ENCODE results near the gene OTX2. TPM values are rescaled to one million over a fixed set of nuclear protein-coding genes. Genes with fewer than 3 reads are reported as not detected.

Gene OTX2
- total RNA-seq, 1 experiment from 2014 or later, result not detected

DNA sequence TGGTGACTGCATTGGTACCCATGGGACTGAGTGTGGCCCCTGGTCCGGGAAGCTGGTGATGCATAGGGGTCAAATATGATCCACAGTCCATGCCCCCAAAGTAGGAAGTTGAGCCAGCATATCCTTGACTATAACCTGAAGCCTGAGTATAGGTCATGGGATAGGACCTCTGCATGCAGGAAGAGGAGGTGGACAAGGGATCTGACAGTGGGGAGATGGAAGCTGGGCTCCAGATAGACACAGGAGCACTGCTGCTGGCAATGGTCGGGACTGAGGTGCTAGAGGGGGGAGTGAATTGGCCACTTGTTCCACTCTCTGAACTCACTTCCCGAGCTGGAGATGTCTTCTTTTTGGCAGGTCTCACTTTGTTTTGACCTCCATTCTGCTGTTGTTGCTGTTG is 8.4 kb downstream of the OTX2 start:
- no peak for DNase-seq (ENCODE audit: low read depth, low spot score)
- in situ Hi-C loops (cut with HindIII; ENCODE audit: low pct_unique_long_range_greater_than_20kb, low sequenced_read_pairs), result no loop called here

DNA sequence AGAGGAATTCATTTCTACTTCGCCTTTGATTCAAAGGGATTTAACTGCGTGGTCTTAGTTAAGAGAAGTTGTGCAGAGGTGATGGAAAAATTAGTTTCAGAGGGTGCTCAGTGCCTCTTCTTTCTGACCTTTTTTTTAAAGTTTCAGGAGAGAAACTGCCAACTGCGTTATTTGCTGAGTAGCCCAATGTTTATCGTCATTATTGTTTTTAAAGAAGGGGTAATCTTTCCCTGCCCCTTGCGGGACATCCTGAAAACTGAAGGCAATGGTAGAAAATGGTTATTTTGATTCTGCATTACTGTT is 11.0 kb downstream of the OTX2 start:
- DNase-seq (ENCODE audit: low read depth, low spot score), result no peak
- in situ Hi-C loops (cut with HindIII; ENCODE audit: low pct_unique_long_range_greater_than_20kb, low sequenced_read_pairs), result no loop called here

DNA sequence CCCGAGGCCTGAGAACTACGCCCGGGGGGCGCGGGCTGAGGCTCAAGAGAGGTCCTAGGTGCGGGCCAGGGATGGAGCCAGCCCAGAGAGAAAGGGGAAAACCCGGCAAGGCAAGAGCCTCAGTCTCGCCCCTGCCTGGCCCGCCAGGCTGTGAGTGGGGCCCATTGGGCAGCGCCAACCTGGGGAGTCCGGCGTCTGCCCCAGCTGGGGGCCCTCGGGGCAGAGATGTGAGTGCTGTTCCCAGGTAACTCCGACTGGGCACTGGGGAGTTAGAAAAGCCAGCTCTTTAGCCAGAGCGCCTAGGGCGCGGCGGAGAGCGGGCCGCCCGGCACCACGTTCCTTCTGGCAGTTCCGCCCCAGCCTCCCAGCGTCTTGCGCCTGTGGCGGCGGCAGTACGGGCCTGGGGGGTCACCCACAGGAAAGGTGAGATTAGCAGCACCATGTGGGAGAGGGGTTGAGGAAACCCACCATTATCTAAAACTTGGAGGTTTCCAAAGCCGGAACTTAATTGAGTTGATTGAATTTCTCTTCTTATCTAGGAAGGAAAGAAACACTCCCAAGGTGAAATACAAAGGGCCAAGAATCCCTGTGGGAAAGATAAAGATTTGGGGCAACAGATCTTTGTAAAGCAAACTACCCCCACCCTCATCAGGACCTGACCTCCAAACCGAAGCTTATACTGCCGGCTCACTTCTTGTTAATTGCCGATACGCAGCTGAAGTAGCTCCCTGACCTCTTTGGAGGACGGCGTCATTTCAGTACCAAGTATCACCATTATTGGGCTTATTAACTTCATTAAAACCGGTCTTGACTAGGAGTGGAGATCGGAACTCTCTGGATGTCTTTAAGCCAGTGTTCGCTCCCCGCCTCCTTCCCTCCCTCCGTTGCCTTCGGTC is 11.6 kb downstream of the OTX2 start:
- in situ Hi-C loops (cut with HindIII; ENCODE audit: low pct_unique_long_range_greater_than_20kb, low sequenced_read_pairs), result no loop called here

DNA sequence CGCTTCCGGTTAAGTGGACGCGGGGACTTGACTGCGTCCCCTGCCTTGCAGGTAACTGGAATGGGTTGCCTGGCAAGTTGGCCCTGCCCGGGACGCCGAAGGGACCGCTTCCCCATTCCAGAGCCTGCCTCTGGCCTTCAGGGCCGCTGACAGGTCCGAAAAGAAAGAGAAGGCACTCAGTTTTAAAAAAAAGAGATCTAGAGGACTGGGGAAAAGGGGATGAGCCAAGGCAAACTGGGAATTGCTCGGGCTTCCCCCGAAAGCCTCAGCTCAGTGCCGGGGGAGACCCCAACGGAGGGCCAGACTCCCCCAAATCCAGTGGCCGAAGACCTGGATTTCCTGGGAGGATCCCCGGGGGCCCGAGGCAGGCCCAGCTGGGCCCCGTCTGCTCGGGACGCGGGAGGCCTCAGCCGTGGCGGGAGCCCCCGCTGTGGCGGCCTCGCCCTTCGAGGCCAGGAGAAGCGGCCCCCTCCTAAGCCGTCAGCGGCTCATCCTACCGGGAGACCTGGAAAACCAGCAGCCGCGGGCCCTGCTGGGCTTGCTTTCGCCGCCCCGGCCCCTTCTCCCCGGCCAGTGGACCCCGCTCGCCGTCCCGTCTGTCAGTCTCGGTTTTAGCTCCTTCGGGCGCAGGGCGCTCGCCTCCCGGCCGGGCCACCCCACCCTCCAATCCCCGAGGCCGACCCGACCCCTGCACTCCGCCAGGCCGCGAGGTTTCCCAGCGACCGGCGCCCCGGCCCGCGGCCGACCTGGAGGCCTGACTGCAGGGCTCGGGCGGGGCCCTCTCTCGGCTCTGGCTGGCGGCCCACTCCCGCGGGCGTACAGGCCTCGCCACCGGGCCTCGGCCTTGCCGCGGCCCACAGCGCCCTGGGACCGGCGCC is 12.5 kb downstream of the OTX2 start:
- DNase-seq (ENCODE audit: low read depth, low spot score), result no peak
- in situ Hi-C loops (cut with HindIII; ENCODE audit: low pct_unique_long_range_greater_than_20kb, low sequenced_read_pairs), result no loop called here

More for the DNA sequence above, 11.6 kb downstream of the OTX2 start:
- DNase-seq (ENCODE audit: low read depth, low spot score), result no peak

DNA sequence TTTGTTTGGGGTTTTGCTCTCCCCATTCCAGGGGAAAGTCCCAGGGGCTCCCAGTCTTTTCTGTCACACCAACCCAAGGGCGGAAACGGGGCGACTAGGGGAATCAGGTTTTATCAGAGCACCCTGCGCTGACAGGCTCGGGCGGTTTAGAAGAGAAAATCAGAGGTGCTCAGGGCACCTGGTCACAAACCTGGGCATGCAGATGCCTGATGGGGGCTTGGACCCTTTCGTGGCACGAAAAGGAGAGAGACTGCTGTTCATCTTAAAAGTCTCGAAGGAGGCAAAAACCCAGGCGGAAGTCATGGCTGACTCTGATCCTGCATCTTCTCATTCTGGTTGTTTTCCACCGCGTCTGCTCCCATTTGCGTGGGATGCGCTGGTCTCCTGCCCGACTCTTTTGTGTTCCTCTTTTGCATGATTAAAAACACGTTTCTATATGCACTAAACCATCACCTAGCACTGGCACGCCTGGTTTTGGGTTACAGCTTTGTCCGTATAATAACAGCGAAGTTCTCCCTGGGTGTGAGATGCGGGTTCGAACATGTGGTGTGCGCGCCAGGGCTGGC is 13.2 kb downstream of the OTX2 start:
- in situ Hi-C loops (cut with HindIII; ENCODE audit: low pct_unique_long_range_greater_than_20kb, low sequenced_read_pairs), result no loop called here
- DNase-seq (ENCODE audit: low read depth, low spot score), result no peak

DNA sequence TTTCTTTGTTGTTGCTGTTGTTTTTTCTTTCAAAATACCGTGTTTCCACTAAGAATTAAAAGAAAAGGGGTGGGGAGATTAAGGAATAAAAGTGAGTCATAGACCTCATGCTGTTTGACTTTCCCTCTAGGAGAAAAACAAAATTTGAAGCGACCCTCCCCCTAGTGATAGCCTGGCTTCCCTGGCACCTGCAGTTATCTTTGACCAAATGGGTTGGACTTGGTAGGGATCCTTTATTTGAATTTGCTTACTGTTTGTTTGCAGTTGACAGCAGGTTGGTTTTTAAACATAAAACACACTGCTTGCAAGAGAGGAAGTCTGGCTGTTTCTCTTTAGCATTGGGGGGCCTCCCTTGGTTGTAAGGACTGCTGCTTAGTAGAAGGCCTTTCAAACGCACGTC is 14.0 kb downstream of the OTX2 start:
- in situ Hi-C loops (cut with HindIII; ENCODE audit: low pct_unique_long_range_greater_than_20kb, low sequenced_read_pairs), result no loop called here
- DNase-seq (ENCODE audit: low read depth, low spot score), result no peak

DNA sequence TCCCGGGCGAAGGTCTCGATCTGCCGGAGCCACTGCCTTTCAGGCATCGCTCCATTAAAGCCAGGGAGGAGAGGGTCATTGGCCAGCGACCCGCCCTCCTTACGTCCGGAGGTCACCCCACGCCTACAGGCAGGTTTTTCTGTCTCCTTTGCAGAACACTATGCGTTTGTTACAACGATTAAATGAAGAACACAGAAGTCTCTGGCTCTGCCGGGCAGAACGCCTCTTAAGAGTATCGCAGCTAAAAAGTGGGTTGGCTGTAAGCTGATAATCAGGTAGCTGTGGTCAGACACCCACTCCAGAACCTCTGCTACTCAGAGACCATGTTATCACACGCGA is 15.0 kb downstream of the OTX2 start:
- in situ Hi-C loops (cut with HindIII; ENCODE audit: low pct_unique_long_range_greater_than_20kb, low sequenced_read_pairs), result no loop called here
- DNase-seq (ENCODE audit: low read depth, low spot score), result no peak

DNA sequence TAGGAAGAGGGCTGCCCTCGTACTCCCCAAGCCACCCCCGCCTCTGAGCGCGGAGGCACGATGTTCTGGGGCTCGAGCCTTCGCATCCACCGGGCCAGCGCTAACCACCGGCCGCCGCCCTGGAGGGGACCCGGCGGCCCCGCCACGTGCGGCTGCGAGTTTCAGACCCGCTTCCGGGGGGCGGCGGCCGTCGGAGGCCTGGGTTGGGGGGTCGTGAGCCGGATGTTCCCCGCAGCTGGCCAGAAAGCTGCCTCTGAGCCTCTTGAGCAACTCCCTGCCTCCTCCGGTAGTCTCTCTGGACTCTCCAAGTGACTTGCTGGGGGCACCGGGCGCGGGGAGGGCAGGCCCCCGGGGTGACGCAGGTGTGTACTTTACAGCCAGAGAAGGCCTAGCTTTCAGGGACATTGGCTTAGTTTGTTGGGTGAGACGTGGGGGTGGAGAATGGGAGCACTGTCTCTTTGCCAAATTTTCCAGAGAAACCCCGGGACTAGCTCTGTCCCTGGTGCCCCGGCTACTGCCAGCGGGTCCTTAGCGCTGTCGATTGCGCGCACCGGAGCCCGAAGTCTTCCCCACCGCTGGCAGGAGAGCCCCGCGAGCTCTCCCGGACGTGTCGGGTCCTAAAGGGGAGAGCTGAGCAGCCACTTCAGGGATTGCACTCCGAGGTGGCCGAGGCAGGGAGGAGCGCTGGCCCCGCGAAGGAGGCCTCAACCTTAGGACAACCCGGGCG is 15.6 kb downstream of the OTX2 start:
- in situ Hi-C loops (cut with HindIII; ENCODE audit: low pct_unique_long_range_greater_than_20kb, low sequenced_read_pairs), result no loop called here
- no peak for DNase-seq (ENCODE audit: low read depth, low spot score)

DNA sequence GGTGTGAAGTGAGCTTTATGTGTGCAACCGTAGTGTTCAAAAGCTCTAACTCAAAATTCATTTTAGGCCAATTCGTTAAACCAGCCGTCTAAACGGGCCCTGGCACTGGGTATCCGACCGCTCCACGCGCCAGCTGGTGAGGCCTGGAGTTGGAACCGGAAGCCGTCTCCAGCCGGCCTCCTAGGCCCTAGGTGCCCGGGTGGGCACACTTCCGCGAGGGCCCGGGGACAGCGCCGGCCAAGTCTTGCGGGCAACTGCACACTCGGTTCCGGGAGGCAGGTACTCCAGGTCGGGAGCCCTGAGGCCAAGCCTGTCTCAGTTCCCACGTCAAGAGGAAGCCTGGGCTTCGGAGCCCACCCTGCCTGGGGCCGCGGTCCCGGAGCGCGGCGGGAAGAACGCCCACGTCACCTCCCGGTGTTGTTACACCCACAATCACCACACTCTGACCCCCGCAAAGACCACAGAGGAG is 16.2 kb downstream of the OTX2 start:
- DNase-seq (ENCODE audit: low read depth, low spot score), result no peak
- in situ Hi-C loops (cut with HindIII; ENCODE audit: low pct_unique_long_range_greater_than_20kb, low sequenced_read_pairs), result no loop called here

DNA sequence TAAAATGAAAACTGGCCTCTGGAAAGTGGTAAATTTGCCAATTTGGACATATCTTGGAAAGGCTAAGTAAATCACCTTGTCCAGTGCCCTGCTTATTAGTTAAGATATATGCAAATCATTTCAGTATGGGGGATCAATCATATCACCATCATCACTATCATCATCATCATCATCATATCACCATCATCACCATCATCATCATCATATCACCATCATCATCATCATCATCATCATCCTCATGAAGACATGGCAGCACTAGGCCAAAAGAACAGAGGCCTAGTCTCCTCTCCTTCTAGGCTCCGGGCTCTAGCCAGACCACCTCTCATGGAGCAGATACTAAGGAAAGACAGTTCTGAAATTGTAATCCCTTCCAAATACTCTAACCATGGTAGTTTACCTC is 20.3 kb downstream of the OTX2 start:
- no peak for DNase-seq (ENCODE audit: low read depth, low spot score)

DNA sequence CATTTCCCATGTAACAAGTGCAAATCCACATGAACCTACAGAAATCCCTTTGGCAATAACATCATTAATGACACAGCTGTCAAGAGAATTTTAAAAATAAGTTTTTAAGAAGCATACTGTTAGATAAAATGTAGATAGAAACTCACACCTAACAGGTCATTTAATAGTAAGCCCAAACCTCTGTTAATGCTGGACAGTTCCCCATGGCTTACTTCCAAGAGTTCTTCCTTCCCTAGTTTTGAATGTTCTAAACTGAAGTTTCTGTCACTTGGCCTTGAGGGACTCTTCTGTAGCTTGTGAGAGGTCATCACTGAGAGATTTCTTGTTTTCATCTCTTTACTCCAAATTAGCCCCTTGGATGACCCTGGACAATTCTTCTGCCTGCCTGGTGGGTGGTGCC is 22.7 kb downstream of the OTX2 start:
- no peak for DNase-seq (ENCODE audit: low read depth, low spot score)
- in situ Hi-C loops (cut with HindIII; ENCODE audit: low pct_unique_long_range_greater_than_20kb, low sequenced_read_pairs), result no loop called here

More for the DNA sequence above, 20.3 kb downstream of the OTX2 start:
- in situ Hi-C loops (cut with HindIII; ENCODE audit: low pct_unique_long_range_greater_than_20kb, low sequenced_read_pairs), result no loop called here

DNA sequence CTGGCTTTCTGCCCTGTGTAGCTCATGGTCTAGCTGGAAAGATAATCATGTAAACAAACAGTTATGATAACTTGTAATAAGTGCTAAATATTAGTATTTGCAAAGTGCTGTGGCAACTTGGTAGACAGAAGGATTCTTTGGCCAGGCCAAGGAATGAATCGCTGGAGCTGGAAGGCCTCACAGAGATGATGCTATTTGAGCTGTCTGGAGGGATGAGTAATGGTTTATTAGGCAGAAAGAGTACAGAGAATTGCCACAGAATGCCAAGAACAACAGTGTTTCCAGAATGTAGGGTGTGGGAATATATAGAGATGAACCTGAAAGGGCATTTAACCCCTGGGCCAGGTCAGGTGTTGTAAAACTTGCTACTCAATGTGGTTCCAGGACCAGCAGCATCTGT is 27.6 kb downstream of the OTX2 start:
- DNase-seq (ENCODE audit: low read depth, low spot score), result no peak
- in situ Hi-C loops (cut with HindIII; ENCODE audit: low pct_unique_long_range_greater_than_20kb, low sequenced_read_pairs), result no loop called here

DNA sequence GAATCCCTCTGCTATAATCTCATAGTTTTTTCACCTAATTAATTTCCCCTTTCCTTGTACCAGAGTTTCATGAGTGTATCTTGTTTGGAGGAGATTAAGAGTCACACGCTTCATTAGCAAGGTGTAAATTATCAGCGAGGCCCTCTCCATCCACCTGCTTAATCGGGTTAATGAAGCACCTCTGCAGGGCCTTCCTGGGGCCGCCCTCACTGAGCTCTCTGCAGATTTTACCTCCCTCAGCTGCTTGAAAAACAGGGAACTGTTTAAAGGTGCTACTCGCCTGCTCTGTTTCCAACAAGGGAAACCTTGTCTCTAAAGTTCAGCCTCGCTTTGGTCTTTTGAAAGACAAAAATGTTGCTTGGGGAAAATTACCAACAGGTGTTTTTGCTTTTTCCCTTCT is 35.8 kb downstream of the OTX2 start:
- in situ Hi-C loops (cut with HindIII; ENCODE audit: low pct_unique_long_range_greater_than_20kb, low sequenced_read_pairs), result no loop called here
- no peak for DNase-seq (ENCODE audit: low read depth, low spot score)

DNA sequence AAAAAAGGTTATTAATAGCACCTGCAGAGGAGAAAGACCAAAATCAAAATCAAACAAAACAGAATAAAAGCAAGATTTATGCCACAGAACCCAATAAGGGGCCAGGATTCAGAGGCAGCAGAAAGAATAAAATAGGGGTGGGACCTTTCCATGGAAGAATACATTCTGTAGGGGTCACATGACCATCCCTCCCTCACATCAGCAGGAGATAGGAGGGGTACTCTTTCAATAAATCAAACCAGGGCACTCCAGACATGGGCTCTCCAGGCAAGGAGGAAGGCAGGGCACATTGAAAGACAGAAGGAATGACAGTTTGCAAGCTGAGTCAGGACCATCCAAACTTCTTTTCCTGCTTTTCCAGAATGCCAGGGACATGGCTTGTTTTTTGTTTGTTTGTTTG is 39.8 kb downstream of the OTX2 start:
- in situ Hi-C loops (cut with HindIII; ENCODE audit: low pct_unique_long_range_greater_than_20kb, low sequenced_read_pairs), result no loop called here

DNA sequence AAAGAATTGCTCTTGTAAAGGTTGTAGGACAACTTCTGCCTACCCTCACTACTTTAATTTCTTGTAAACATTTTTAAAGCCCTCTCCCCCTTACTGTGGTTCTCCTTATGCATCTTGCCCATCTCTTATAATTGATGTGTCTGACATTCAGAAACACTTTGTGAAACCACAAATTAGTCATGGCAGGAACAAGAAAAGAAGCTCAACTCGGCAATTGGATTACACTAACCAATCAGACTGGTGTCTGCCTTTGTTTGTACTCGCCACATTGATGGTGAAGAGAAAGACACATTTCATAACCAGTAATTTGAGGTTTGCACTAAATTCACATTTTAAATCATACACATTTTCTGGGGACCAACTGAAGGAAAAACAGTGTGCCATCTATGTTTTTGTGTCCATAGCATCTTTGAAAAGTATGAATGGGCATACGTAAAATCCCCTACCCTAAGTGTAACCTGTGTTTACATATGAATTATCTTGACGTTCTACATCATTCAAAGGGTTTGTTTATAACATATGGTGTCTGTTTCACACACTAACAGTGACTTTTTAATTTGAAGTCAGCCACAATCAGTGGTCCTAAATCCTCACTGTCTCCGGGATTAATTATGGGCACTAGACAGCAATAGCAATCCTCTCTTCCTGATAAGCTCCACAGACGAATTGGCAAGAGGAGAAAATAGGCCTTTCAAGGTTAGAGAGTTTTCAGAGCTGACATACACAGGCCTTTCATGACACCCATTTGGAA is 49.9 kb downstream of the OTX2 start:
- DNase-seq (ENCODE audit: low read depth, low spot score), result no peak
- in situ Hi-C loops (cut with HindIII; ENCODE audit: low pct_unique_long_range_greater_than_20kb, low sequenced_read_pairs), result no loop called here

More for the DNA sequence above, 39.8 kb downstream of the OTX2 start:
- DNase-seq (ENCODE audit: low read depth, low spot score), result no peak

DNA sequence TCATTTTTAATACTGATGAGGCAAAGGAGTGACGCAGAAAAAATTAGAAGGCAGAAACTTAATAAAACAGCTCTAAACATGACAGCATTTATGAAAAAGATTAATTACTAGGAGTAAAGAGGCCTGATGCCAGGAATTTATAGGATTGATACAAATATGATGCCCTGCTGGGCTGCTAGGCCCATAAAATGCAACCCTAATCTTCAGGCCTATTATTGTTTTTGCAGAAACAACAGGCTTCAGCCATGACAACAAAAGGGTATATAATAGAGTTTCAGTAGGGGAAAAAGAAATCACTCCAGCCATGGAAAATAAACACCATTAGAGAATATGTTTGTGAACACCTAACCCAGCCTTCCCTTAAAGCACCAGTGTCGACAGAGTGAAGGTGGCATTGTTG is 50.6 kb downstream of the OTX2 start:
- no peak for DNase-seq (ENCODE audit: low read depth, low spot score)
- in situ Hi-C loops (cut with HindIII; ENCODE audit: low pct_unique_long_range_greater_than_20kb, low sequenced_read_pairs), result no loop called here

DNA sequence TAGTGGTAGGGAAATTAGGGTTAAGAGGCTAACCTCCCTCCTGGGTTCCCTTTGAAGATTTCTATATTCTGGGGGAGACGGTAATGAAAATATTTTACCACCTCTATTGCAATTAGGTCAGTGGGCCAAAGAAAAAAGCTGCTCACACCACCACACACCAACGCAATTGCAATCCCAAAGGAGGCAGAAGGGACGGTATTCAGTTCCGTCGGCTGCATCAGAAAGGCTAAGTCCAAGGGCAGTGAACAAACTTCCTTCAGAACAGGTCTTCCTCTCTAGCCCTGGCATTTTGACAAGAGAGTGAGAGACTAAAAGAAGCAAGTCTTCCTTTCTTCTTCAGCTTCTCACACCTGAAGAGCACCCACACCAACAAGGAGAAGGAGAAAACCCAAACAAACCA is 51.2 kb downstream of the OTX2 start:
- in situ Hi-C loops (cut with HindIII; ENCODE audit: low pct_unique_long_range_greater_than_20kb, low sequenced_read_pairs), result no loop called here
- DNase-seq (ENCODE audit: low read depth, low spot score), result no peak

All from SK-MEL-5 (cell line).